Measurements from ENCODE around the gene HK1. TPM values are rescaled to one million over a fixed set of nuclear protein-coding genes. Genes with fewer than 3 reads are reported as not detected.

HK1 gene
- total RNA-seq, 1 experiment from 2014 or later, result 98.8 TPM

GRCh38 chr10:69391158-69391557 lies 112.9 kb downstream of the HK1 start:
- H2BK12ac ChIP-seq (ENCODE audit: insufficient read length, low read depth, low read length), result no peak overlapping the region
- DNase-seq, result no peak
- Mint-ChIP-seq H3K36me3 (ENCODE audit: insufficient read depth in 1 of 3, low read depth in 3 of 3) (peaks cover 45 to 58% (median 48%) of the 10 kb centered on the region in 3 experiments), H3K27ac (peak overlapping the region in 2 of 3 experiments; percentile 44 to 74; a peak in 2 of 7 replicates), H3K4me1 (peaks cover 33 to 37% of the 10 kb centered on the region in 2 experiments), H3K4me3 (no peak overlapping the region), H3K9me3 (no peaks in the 10 kb centered on the region), H3K27me3 (ENCODE audit: low read depth) (no peaks in the 10 kb centered on the region)
- no peaks in the 10 kb centered on the region for H3K27me3 ChIP-seq (ENCODE audit: insufficient read depth, low read length)
- H4K91ac ChIP-seq (ENCODE audit: insufficient read length, low read depth, low read length), result no peak overlapping the region
- no peak overlapping the region for H3K18ac ChIP-seq (ENCODE audit: insufficient read length, low read depth, low read length)
- no peak overlapping the region for H3K4ac ChIP-seq (ENCODE audit: low read depth, low read length)
- H2BK120ac ChIP-seq (ENCODE audit: low read depth, low read length, poor library complexity, severe bottlenecking), result no peak overlapping the region
- no peak overlapping the region for H2AK5ac ChIP-seq (ENCODE audit: insufficient read length, low read length)
- no peak overlapping the region for H3T11ph ChIP-seq (ENCODE audit: low read length)
- no peak overlapping the region for H2BK5ac ChIP-seq (ENCODE audit: insufficient read length, low read length)
- no peak overlapping the region for H3K23ac ChIP-seq (ENCODE audit: insufficient read length, low read depth, low read length)
- H3K4me1 ChIP-seq (ENCODE audit: insufficient read depth, low read length), result peaks cover 16% of the 10 kb centered on the region; the same call in 1 of the 2 replicates
- TF ChIP-seq CTCF (conservative IDR thresholded peaks at IDR 0.05), result no peak
- no peaks in the 10 kb centered on the region for H3K79me1 ChIP-seq (ENCODE audit: insufficient read depth, low read depth, low read length, poor library complexity, severe bottlenecking)
- H2AFZ ChIP-seq (ENCODE audit: low read length), result no peak overlapping the region
- H4K5ac ChIP-seq (ENCODE audit: insufficient read length, low read depth, low read length), result no peak overlapping the region
- no peaks in the 10 kb centered on the region for H4K20me1 ChIP-seq (ENCODE audit: control insufficient read depth, insufficient read depth, insufficient read length)
- H3K9me3 ChIP-seq (ENCODE audit: control insufficient read depth, low read depth, low read length), result no peaks in the 10 kb centered on the region
- H3K27ac ChIP-seq (ENCODE audit: insufficient read length, low read depth, low read length), result no peak overlapping the region
- no peak overlapping the region for H4K8ac ChIP-seq (replicated peaks; ENCODE audit: insufficient read length, low read depth, low read length)
- no peak overlapping the region for H3K14ac ChIP-seq (ENCODE audit: insufficient read depth, low read length)
- no peak overlapping the region for H2BK20ac ChIP-seq (ENCODE audit: low read depth, low read length, poor library complexity, severe bottlenecking)
- no peak overlapping the region for H3K56ac ChIP-seq (ENCODE audit: insufficient read length, low read depth, low read length)
- no CpG with 5 or more reads among the region's 6 CpGs for WGBS (ENCODE audit: extremely low coverage, insufficient read length, low lambda C conversion rate)
- no peak overlapping the region for H3K4me2 ChIP-seq (ENCODE audit: insufficient read depth, insufficient read length, low read length)
- H2BK15ac ChIP-seq (ENCODE audit: low read depth, low read length), result no peak overlapping the region
- no peak overlapping the region for H3K9ac ChIP-seq (ENCODE audit: extremely low read depth, insufficient read length, low read length)
- no peaks in the 10 kb centered on the region for H3K23me2 ChIP-seq (ENCODE audit: insufficient read length, low read depth, low read length, poor library complexity, severe bottlenecking)
- H3K79me2 ChIP-seq (ENCODE audit: insufficient read depth, low read length), result no peaks in the 10 kb centered on the region

All from H9 (cell line).